NCI-H2029 treated with DMSO at 0.1 percent for 48 hours (cell line): ENCODE measurements around the gene YWHAQ.
"Not testable (repeated sequence)": the region's sequence is repeated elsewhere in the genome, so short reads cannot be mapped to it uniquely, and the experiment has no call there.

Experiments
- DNase-seq: peaks from one replicate; lab custom pipeline; 2025; lab: John Stamatoyannopoulos, UW

Gene YWHAQ

DNA sequence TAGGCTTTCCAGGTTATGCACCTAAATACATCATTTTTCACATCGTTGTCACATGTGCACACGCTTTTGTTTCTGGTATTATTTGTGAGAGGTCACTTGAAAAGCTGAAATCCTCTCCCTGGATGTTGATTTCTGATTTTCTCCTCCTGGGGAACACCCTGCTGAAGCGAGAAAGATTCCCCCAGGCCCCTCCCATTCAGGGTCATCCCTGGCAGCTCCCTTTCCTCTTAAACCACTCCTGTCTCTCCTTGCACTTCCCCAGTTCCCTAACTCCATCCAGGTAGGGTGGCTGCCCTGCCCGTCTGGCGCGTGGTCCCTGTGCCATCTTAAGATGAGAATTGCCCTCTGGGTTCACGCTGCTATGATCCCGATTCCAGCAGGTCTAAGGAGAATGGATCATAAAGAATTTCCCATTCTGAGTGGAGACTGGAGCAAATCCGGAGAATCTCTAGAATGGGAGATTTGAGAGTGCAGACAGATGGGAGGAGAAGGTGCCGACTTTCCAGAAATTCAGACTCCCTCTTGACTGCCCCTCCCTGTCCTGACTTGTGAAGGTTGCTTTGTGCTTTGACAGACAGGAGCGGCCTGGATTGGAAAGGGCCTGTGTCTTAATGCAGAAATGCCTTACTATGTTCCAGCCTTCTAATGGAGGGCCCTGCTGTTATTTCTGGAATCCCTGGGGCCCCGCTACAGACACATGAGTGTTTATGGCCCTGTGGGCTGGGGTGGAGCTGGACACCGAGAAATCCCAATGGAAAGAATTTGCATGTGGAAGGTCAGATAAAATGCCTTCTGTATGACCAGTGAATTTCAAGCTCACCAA is 1.3 kb upstream of the YWHAQ start:
- no peak for DNase-seq

DNA sequence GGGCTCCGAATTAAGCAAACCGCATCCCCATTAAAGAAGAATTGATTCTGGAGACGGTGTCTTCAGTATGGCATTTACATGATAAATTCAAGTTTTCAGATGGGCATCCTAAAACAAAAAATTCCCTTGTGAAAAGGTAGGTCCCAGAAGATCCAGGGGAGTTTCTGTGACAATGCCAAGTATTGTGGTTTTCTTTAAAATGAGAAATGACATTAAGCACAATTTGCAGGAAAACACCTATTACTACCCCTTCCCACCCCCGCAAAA is 689 bp upstream of the YWHAQ start:
- no peak for DNase-seq

DNA sequence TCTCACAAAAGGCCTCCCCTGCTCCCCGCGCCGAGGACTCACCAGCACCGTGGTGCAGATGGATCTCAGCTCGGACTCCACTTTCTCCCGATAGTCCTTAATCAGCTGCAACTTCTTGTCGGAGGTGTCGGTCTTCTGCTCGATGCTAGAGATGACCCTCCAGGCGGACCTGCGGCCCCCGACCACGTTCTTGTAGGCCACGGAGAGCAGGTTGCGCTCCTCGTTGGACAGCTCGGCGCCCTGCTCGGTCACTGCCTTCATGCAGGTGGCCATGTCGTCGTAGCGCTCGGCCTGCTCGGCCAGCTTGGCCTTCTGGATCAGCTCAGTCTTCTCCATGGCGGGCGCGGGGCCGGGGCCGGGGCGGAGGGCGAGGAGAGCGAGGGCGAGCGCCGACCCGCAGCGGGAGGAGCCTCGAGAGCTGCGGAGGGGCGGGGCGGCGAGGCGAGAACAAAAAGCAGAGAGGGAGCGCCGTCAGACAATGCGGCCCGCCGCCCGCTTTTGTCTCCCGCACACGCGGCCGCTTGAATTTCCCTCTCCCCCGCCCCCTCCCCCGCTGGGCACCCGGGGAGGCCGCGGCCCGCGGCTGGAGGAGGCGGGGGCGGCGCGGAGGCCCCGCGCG is 571 bp downstream of the YWHAQ start:
- DNase-seq, result peak; percentile 12

DNA sequence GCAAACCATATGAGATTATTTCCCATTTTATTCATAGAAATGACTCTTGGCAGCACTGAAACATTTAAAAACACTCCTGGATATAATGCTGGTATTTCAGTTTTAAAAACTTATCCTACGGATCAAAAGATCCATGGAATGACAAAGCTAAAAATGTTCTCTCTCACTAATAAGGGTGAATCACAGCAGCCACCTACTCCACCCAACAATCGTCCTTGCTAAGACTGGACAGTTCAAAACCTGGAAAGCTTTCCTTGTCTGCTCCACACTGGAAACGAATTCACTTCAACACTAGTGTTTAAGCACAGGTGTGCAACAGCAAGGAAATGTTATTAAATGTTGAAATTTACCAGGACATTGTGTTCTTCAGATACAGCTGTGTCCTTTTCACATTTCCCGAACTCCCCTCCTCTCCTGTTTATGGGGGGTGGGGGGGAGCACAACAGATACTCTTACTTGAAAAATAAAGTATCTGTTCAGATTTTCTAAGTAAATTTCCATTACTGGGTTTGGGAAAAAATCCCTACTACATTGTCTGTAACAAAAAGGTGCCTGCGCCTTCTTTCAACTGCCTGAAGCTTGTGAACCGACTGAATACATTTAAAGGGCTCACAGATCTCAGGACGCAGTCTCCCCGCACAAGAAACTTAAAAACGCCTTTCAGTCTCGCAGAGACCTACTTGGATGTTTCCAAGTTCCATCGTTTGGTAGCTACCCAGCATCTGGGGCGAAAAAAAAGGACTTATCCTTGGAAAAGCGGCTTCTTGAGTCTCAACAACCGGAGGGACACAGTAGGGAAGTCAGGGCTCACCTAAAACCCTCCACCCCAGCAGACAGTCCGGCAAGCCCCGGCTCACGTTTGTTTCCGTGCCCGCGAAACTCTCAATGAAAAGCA is 1.3 kb downstream of the YWHAQ start:
- DNase-seq, result no peak

DNA sequence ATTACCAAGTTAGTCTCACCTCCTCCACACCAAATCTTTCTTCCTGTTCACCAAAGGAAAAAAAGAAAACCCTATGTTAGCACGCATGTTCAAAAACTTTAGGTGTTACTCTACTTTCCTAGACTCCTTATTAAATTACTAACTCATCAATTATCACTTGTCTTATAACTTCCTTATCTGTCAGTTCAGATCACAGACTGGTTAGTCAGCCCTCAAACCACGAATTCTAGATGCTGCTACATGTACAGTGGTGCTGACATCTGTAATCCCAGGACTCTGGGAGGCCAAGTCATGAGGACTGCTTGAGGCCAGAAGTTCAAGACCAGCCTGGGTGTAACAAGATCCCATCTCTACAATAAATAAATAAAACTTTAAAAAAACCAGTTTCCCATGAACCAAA is 3.5 kb downstream of the YWHAQ start:
- no peak for DNase-seq

DNA sequence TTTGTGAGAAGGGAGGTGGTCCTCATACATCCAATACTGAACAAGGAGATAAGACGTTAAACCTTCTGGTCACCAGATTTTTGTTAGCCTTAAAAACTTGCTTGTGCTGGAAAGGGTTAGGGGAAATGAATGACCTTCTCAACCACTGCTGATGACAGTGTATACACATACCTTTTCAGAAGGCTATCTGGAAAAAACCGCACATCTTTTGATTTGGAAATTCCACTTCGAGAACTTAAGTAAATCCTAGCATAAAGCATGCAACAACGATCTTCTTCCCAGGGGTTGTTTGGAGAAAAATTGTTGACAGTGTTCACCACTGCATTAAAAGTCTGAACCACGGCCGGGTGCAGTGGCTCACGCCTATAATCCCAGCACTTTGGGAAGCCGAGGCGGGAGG is 7.6 kb downstream of the YWHAQ start:
- DNase-seq, result no peak

DNA sequence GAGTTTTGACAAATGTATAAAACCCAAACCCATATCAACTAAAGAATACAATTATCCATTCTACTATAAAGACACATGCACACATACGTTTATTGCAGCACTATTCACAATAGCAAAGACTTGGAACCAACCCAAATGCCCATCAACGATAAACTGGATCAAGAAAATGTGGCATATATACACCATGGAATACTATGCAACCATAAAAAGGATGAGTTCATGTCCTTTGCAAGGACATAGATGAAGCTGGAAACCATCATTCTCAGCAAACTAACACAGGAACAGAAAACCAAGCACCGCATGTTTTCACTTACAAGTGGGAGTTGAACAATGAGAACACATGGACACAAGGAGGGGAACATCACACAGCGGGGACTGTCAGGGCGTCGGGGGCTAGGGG is 9.1 kb downstream of the YWHAQ start:
- not testable (repeated sequence) for DNase-seq

DNA sequence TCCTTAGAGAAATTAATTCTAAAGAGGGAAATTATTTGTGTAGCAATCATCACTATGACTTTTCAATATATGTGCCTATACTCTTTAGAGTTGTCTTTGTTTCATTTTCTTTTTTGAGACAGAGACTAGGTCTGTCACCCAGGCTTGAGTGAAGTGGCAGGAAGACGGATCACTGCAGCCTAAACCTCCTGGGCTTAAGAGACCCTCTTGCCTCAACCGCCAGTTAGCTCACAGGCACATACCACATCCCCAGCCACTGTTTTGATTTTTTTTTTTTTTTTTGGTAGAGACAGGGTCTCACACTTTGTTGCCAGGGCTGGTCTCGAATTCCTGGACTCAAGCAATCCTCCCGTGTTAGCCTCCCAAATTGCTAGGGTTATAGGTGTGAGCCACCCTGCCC is 12.4 kb downstream of the YWHAQ start:
- DNase-seq, result no peak

DNA sequence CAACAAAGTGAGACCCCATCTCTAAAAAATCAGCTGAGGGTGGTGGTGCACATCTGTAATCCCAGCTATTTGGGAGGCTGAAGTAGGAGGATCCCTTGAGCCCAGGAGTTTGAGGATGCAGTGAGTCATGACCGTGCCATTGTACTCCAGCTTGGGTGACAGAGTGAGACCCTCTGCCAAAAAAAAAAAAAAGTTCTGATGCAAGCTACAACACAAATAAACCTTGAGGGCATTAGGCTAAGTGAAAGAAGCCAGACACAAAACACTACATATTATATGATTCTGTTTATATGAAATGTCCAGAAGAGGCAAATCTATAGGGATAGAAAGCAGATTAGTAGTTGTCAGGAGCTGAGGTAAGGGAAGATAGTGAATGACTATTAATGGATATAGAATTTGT is 13.0 kb downstream of the YWHAQ start:
- no peak for DNase-seq

DNA sequence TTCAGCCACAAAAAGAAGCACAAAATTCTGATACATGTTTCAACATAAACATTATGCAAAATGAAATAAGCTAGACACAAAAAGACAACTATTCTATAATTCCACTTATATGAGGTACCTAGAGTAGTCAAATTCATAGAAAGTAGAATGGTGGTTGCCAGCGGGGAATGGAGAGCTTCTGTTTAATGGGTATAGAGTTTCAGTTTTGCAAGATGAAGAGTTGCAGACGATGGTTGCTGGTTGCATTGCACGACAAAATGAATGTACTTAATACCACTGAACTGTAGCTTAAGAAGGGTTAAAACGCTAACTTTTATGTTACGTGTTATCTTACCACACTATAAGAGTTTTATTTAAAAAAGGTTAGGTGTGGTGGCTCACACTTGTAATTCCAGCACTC is 13.5 kb downstream of the YWHAQ start:
- DNase-seq, result no peak

DNA sequence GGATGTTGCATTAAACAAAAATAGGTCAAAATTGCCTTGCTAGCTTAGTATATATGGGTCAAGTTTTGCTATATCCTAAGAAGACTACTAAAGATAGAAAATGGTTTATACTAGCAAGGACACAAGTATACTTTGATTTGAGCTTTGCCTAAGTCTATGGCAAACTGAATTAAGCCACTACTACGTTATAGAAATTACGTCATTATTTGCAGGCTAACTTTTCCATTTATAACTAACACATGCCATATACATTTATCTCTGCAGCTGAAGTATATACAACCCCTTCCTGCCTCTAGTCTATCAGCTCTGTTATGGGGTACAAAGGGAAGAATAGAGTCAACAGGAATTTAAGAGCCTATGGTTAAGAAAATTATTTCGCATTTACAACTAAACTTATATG is 16.2 kb downstream of the YWHAQ start:
- DNase-seq, result no peak

DNA sequence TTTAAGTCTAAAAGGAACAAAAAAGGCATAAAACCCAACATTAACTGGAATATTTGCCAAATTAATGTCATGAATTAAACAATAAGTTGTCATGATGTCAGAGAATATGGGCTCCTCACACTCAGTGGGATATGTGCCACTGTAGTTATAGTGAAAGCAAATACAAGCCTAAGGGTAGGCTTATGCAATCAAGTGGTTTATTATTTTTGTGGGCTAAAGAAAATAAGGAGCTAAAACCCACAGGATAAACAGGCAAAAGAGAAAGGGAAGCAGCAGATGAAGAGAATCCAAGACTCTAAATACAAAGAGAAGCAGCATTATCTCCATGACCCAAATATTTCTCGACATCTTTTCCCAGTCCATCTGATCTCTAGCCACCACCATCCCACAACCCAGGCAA is 17.5 kb downstream of the YWHAQ start:
- no peak for DNase-seq

DNA sequence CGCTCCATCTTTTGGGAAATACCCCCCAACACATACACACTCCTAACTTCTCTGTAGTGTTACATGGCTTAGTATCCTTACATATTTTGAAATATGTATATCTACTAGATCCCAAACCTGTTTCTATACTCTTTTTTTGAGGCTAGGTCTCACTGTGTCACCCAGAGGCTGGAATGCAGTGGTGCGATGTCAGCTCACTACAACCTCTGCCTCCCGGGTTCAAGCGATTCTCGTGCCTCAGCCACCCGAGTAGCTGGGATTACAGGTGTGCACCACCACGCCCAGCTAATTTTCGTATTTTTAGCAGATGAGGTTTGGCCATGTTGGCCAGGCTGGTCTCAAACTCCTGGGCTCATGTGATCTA is 19.3 kb downstream of the YWHAQ start:
- not testable (repeated sequence) for DNase-seq

DNA sequence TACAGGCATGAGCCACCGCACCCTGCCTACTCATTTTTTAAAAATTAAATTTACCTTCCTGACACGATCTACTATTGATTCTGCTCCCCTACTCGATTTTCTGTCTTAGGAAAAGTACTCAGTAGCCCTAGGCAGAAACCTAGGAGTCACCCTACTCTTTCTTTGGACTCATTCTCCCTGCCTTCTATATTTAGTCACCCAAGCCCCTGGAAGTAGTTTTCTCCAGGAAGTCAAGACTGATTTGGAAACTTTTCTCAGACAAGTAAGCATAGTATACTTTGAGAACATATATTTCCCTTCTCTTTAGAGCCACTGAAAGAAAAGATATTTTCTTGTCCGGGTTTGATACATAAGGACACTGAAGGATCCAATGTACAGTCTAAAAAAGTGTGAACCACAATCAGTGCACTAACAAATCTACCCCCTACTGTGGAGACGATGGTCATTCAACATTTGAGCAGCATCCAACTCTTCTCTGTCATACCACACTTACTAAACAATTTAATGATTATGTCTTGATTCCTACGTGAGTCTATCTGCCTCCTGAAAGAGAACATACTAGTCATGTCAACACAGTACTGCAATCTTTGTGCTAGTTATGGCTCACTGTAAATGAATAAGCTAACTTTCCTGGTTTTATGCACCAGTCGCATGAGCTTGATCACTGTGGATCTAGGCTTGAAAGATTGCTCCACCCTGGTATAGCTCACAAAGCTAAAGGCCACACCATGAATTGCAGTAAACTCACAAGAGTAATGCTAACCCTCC is 19.8 kb downstream of the YWHAQ start:
- no peak for DNase-seq

DNA sequence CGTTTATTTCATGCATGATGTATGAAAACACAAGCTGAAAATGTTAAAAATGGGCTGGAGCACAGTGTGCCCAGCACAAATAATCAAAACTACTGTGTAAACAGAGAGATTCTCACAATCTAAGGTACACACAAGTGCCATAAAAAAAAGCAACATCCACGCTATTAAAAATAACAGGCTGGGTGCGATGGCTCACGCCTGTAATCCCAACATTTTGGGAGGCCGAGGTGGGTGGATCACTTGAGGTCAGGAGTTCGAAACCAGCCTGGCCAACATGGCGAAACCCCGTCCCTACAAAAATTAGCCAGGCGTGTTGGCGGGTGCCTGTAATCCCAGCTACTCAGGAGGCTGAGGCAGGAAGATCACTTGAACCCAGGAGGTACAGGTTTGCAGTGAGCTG is 22.3 kb downstream of the YWHAQ start:
- not testable (repeated sequence) for DNase-seq

DNA sequence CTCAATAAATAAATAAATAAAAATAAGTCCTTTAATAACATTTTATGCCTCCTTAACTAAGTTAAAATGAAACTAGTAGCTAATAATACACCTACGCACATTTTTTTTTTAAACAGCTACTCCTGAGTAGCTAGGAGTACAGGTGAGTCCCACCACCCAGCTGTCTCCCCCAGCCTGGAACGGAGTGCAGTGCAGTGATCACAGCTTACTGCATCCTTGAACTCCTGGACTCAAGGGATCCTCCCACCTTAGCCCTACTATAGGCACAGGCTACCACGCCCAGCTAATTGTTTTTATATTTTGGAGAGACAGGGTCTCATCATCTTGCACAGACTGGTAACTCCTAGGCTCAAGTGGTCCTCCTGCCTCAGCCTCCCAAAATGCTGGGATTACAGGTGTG is 28.4 kb downstream of the YWHAQ start:
- no peak for DNase-seq

DNA sequence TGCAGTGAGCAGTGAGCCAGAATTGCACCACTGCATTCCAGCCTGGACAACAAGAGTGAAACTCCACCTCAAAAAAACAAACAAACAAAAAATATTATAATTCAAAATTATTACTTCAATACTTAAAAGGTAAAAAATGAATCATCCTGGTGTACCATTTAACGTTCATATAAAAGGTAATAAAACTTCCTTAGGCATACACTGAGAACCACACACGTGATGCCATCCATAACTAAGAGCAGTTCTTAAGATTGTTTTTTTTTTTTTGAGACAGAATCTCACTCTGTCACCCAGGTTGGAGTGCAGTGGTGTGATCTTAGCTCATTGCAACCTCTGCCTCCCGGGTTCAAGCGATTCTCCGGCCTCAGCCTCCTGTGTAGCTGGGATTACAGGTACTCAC is 29.4 kb downstream of the YWHAQ start:
- no peak for DNase-seq

DNA sequence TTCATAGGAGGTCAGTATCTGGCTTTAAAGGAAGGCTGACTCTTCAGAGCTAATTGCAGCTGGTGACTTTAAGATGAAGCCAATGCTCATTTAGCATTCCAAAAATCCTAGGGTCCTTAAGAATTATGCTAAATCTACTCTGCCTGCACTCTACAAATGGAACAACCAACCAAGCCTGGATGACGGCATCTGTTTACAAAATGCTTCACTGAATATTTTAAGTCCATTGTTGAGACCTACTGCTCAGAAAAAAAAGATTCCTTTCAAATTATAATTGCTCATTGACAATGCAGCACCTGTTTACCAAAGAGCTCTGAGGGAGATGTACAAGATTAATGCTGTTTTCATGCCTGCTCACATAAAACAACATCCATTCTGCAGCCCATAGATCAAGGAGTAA is 31.4 kb downstream of the YWHAQ start:
- DNase-seq, result no peak

DNA sequence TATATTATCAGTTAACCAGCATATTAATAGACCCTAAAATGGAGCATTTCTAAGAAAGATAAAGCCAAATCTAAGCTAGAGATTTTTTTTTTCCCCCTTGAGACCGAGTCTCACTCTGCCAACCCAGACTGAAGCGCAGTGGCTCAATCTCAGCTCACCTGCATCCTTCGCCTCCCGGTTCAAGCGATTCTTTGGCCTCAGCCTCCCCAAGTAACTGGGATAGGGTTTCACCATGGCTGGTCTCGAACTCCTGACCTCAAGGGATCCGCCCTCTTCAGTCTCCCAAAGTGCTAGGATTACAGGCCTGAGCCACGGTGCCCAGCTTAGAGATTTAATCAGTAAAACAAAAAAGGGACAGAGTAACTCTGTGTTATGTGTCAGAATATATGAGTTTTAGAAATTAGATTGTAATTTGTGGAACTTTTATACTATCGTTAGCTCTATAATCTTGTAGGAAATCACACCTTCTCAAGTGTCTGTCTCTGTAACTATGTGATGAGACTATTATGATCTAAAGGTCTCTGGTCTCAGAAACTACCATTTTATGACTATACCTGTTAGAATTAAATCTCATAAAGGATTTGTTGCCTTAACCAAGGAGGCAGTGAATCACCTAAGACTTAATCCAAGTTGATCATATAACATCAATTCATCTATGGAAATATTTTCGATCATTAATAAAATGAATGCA is 34.0 kb downstream of the YWHAQ start:
- no peak for DNase-seq

DNA sequence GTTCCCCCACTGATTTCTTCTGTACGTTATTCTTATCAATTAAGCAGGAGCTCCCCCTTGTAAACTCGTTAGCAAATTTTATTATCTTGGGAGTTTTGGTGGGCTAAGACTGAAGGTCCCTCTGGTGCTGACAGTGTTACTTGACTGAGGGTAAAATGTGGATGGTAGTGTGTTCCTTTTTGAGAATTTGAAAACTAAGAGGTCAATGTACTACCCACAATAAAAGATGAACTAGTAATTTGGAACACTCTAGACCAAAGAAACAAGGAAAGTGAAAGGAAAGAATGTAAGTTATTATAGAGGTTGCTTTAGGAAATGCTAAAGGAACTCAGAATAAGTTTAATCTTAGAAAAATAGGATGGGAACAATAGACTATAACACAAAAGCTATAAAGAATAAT is 35.1 kb downstream of the YWHAQ start:
- DNase-seq, result no peak

DNA sequence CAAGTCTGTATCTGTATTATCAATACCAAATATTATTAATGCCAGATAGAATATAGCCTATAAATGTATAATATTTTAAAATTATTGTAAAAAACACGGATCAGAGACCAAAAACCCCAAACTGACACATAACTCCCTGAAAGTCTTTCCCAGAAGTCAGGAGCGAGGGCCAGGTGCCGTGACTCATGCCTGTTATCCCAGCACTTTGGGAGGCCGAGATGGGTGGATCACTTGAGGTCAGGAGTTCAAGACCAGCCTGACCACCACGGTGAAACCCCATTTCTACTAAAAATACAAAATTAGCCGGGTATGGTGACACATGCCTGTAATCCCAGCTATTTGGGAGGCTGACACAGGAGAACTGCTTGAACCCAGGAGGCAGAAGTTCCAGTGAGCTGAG is 35.5 kb downstream of the YWHAQ start:
- not testable (repeated sequence) for DNase-seq
